NCI-H1417 treated with DMSO at 0.1 percent for 48 hours (cell line): ENCODE measurements around the gene UBE2K.
"Not testable (repeated sequence)": the region's sequence is repeated elsewhere in the genome, so short reads cannot be mapped to it uniquely, and the experiment has no call there.

Source experiments
- DNase-seq: peaks from one replicate; lab custom pipeline; 2025; lab: John Stamatoyannopoulos, UW

UBE2K gene

DNA sequence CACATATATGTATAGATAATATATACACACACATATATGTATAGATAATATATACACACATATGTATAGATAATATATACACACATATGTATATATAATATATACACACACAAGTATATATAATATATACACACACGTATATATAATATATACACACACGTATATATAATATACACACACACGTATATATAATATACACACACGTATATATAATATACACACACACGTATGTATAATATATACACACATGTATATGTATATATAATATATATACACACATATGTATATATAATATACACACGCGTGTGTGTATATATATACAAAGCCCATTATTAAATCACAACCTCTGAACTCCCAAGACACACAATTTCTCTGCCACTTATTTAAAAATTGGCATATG lies 8.0 kb upstream of the UBE2K start:
- DNase-seq, result no peak

DNA sequence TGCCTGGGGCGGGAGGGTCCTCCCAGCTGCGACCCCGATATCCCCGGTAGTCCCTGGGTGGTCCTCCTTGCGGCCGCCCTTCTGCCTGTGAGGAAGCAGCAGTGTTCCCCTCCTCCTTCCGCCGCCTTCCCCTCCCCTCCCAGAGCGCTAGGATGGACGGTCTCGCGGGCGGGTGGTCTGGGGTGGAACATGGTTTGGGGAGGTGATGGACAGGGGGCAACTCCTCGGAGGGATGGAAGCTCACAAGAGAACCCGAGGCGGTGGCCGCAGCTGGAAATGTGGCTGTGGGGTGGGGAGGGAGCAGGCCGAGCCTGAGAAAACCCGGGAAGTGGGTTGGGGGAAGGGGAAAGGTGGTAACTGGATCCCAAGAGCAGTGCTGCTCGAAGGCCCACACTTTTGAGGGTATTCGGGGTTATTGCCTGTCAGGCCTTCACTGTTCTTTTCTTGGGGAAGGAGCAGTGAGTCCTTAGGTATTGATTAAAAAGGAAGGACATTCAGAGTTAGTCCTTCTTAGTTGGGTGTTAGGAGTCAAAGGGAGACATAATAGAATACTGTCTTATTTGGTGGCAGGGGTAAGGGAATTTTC lies 581 bp downstream of the UBE2K start:
- DNase-seq, result no peak

DNA sequence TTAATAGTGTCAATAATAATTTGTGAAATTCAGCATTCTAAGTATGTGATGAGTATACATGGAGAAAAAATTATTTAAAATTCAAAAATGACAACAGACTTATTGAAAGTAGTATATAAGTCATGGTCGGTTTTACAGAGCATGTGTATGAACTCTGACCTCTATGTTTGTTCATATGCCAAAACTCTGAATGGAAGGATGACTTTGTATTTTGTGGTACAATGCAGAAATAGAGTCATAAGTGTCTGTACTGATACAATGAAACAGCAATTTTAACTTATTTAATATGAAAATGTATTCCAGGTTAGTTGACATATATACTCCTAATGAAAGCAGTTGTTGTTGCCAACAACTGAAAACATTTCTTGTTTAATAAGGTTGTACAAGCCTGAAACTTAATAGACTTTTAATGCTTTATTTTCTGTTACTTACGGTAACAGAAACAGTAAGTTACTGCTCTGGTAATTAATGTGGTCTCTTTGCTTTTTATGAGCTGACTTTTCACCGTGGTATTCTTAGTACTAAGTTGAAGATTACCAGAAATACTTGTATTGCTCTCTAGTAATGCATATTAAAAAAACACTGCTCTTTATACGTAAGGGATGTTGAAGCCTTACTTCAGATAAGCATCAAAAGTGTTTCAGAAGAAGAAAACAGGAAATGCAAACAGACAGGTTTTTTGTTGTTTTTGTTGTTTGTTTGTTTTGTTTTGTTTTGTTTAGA lies 1.9 kb downstream of the UBE2K start:
- no peak for DNase-seq

DNA sequence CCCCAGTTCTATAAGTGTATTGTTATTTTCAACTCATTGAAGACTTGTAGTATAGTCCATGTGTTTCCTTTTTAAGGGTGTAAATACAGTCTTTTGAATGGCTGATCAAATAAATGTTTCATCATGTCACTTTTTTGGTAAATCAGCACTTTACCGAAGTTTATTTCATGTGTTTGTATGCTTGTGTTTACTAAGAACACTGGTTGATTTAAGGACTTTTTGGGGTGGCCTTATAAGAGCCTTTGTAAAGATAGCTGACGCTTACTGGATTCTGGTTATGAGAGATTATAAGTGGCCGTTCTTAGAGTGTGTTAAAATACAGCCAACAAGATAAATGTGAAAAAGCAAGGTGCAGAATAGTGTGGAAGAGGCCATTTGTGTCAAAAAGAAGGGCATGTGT lies 2.6 kb downstream of the UBE2K start:
- DNase-seq, result no peak

DNA sequence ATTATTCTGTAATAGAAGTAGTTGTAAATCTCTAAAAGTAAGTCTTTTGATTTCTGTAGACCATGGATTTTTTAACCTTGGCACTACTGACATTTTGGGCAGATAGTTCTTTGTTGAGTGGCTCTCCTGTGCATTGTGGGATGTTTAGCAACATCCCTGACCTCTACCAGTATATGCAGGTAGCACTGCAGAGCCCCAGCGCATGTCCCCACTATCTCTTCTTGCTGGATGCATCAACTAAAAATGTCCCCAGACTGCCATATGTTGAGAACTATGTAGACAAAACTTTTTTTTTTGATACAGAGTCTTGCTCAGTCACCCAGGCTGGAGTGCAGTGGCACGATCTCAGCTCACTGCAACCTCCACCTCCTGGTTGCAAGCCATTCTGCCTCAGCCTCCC lies 4.8 kb downstream of the UBE2K start:
- no peak for DNase-seq

DNA sequence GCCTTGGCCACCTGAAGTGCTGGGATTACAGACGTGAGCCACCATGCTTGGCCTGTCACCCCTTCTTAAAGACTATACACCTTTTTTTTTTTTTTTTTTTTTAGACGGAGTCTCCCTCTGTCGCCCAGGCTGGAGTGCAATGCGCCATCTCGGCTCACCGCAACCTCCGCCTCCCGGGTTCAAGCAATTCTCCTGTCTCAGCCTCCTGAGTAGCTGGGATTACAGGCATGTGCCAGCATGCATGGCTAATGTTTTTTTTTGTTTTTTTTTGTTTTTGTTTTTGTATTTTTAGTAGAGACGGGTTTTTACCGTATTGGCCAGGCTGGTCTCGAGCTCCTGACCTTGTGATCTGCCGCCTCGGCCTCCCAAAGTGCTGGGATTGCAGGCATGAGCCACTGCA lies 6.9 kb downstream of the UBE2K start:
- not testable (repeated sequence) for DNase-seq

DNA sequence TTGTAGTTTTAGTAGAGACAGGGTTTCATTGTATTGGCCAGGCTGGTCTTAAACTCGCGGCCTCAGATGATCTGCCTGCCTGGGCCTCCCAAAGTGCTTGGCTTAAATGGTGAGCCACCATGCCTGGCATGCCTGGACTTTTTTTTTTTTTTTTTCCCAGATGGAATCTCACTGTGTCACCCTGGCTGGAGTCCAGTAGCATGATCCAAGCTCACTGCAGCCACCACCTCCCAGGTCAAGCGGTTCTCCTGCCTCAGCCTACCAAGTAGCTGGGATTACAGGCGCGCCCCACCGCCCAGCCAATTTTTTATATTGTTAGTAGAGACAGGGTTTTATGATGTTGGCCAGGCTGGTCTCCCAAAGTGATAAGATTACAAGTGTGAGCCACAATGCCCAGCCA lies 8.4 kb downstream of the UBE2K start:
- no peak for DNase-seq

DNA sequence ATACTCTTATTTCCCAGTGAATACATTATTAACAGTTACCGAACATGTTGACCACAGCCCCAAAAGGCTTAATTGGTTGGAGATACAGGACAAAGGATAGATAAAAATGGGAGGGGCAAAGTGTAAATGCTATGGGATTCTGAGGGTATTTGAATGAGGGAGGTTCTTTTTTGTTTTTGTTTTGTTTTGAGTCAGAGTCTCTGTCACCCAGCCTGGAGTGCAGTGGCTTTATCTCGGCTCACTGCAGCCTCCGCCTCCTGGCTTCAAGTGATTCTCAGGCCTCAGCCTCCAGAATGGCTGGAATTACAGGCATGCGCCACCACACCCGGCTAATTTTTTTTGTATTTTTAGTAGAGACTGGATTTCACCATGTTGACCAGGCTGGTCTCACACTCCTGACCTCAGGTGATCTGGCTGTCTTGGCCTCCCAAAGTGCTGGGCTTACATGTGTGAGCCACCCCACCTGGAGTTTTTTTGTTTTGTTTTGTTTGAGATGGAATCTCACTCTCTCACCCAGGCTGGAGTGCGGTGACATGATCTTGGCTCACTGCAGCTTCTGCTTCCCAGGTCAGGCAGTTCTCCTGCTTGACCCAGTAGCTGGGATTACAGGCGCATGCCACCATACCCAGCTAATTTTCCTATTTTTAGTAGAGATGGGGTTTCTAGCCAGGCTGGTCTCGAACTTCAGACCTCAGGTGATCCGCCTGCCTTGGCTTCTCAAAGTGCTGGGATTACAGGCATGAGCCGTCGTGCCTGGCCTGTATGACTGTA lies 9.0 kb downstream of the UBE2K start:
- DNase-seq, result no peak

DNA sequence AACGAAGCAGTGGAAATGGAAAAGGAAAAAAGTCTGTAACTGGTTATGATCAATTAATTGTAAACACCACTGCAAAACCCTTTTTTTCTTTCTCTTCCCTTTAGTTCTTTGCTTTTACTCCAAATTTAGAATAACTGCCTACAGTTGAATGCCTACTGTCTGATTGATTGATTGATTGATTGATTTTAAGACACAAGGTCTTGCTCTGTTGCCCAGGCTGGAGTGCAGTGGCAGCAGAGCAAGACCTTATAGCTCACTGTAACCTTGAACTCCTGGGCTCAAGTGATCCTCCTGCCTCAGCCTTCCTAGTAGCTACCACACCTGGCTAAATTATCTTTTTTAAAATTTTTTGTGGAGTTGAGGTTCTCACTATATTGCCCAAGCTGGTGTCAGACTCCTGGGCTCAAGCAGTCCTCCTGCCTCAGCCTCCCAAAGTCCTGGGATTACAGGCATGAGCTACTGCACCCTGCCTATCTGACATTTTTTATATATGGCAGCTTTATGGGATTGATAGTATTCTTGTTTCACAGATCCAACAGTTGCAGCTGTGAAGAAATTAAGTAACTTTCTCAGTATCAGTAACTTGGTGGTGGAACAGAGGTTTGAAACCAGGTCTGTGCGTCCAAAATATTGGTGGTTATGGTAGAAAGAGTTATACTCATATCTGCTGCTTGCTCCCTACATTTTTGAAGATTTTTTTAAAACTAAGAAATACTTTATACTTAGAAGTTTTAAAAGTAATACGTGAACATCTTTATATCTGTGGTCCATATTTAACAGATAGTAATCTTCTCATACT lies 12.4 kb downstream of the UBE2K start:
- no peak for DNase-seq

DNA sequence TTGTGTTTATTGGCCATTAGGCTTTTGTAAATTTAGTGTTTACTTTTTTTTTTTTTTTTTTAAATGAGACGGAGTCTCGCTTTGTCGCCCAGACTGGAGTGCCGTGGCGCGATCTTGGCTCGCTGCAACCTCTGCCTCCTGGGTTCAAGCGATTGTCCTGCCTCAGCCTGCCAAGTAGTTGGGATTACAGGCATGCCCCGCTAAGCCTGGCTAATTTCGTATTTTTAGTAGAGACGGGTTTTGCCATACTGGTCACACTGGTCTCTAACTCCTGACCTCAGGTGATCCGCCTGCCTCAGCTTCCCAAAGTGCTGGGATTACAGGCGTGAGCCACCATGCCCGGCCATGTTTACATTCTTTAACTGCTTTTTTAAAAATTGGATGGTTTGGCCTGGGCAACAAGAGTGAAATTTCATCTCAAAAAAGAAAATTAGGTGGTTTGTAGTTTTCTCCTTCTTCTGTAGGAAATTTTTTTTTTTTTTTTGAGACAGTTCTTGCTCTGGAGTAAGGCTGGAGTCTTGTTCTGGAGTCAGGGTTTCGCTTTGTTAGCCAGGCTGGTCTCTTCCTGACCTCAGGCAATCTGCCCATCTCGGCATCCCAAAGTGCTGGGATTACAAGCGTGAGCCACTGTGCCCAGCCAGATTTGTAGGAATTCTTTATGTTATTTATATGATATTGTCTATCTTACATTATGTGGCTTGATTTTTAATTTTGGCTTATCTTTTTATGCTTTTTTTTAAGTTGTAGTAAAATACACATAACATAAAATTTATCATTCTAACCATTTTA lies 15.1 kb downstream of the UBE2K start:
- DNase-seq, result no peak

DNA sequence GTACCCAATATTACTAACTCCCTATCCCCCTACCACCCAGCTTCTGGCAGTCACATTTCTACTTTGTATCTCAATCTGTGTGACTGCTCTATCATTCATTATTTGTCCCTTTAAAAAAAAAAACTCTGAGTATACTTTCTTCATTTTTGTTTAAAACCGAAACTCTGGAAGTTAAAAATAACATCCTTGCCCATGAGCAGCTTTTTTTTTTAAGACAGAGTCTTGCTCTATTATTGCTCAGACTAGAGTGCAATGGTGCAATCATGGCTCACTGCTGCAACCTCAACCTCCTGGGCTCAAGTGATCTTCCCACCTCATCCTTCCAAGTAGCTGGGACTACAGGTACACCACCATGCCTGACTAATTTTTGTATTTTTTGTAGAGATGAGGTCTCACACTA lies 15.8 kb downstream of the UBE2K start:
- DNase-seq, result no peak

DNA sequence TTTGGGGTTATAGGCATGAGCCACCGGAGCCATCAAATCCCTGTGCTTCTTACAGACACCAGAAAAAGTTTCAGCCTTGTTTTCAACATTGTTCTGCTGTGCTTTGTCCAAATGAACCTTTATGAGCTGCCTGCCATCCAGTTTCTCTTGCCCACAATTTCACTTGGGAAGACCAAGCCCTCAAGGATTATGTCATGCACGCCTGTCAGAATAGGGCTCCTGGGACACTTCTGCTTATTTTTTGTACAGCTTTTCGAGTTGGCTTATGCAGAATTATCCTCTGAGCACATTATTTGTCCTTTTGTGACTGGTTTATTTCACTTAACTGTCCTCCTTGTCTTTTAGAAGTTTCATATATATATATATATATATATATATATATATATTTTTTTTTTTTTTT lies 16.2 kb downstream of the UBE2K start:
- no peak for DNase-seq

DNA sequence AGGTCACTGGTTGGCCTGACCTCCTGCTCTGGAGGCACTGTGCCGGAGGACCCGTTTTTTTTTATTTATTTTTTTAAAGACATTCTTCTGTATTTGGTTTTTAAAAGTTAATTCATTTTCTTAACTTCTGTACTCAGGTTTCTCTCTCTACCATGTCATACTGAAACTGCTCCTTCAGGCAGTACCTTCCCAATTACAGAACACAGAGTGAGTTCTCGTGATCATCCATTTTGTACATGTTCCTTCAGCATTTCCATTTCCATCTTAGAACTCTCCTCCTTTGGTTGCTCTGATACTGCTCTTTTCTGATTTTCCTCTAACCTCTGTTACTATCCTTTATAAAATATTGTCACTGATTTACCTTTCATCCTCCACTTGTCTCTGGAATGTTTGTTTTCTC lies 17.9 kb downstream of the UBE2K start:
- no peak for DNase-seq

DNA sequence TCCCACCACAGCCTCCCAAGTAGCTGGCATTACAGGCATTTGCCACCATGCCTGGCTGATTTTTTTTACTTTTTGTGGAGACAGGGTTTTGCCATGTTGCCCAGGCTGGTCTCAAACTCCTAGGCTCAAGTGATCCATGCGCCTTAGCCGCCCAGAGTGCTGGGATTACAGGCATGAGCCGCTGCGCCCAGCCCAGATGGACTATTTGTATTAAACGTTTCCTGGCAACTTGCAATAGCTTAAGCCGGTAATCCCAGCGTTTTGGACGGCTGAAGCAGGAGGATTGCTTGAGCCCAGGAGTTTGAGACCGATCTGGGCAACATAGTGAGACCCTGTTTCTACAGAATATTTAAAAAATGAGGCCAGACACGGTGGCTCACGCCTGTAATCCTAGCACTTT lies 18.4 kb downstream of the UBE2K start:
- no peak for DNase-seq

DNA sequence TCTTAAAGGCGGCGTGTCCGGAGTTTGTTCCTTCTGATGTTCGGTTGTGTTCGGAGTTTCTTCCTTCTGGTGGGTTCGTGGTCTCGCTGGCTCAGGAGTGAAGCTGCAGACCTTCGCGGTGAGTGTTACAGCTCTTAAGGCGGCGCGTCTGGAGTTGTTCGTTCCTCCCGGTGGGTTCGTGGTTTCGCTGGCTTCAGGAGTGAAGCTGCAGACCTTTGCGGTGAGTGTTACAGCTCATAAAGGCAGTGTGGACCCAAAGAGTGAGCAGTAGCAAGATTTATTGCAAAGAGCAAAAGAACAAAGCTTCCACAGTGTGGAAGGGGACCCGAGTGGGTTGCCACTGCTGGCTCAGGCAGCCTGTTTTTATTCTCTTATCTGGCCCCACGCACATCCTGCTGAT lies 19.8 kb downstream of the UBE2K start:
- DNase-seq, result not testable (repeated sequence)

DNA sequence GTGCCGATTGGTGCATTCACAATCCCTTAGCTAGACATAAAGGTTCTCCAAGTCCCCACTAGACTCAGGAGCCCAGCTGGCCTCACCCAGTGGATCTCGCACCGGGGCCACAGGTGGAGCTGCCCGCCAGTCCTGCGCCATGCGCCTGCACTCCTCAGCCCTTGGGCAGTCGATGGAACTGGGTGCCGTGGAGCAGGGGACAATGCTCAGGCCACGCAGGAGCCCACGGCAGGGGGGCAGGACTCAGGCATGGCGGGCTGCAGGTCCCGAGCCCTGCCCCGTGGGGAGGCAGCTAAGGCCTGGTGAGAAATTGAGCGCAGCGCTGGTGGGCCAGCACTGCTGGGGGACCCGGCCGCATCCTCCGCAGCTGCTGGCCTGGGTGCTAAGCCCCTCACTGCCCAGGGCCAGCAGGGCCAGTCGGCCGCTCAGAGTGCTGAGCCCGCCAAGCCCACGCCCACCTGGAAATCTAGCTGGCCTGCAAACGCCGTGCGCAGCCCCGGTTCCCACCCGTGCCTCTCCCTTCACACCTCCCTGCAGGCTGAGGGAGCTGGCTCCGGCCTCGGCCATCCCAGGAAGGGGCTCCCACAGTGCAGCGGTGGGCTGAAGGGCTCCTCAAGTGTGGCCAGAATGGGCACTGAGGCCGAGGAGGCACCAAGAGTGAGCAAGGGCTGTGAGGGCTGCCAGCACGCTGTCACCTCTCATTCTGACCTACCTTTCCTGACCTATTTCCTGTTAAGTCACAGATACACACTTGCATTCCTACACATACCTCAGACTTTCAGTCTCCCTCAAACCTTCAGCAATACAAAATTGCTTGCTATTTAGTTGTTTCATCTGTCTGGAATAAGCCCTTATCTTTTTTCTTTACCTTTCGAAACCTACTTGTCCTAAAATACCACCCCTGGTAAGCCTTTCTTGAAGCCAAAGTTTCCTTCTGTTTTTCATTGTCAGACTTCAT lies 20.7 kb downstream of the UBE2K start:
- no peak for DNase-seq

DNA sequence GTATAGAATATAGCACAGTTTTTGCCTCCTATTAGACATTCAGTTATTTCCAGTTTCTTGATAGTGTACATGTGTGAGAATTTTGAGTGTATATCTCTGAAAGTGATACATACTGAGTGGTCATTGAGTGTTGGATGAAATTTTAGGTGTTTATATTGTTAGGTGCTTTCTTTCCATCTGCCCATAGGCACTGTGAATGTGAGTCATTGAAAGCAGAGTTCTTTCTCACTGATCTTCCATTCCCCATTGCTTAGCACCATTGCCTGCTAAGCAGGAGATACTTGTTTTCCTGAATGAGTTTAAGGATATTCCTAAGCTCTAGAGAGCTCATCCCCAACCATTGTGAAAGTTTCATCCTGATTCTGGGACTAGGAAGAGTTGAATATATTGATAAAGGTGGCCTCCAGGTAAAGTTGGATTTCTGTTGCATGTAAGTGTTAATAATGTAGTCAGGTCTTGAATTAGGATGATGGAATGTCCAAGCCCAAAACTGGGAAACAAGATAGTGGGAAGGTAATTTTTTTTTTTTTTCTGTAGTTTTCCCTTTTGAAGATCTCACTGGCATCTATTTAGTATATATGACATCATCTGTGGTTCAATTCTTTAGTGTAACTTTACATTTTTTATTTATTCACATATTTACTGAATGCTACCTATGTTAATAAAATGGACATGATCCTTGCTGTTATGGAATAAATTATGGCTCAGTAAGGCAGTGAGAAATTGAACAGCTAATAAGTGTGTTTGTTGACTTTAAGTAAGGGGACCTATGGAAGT lies 22.1 kb downstream of the UBE2K start:
- DNase-seq, result no peak

DNA sequence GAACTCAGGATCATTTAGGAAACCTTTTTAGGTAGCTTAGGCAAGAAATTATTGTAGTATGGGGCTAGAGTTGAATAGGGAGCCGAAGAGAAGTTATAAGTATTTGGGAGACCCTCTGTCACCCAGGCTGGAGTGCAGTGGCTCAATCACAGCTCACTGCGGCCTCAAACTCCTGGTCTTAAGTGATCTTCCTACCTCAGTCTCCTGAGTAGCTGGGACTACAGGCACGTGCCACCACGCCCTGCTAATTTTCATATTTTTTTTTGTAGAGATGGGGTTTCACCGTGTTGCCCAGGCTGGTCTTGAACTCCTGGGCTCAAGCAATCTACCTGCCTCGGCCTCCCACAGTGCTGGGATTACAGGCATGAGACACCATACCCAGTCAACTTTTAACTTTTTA lies 23.3 kb downstream of the UBE2K start:
- not testable (repeated sequence) for DNase-seq

DNA sequence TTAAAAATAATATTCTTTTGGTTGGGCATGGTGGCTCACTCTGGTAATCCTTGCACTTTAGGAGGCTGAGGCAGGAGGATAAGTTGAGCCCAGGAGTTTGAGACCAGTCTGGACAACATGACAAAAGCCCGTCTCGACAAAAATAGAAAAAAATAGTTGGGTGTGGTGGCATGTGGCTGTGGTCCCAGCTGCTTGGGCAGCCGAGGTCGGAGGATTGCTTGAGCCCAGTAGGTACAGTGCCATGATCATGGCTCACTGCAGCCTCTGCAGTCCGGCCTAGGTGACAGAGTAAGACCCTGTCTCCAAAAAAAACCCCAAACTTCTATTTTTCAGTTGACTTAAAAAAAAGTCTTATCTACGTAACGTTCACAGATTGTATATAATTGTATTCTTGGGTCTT lies 23.9 kb downstream of the UBE2K start:
- DNase-seq, result no peak

DNA sequence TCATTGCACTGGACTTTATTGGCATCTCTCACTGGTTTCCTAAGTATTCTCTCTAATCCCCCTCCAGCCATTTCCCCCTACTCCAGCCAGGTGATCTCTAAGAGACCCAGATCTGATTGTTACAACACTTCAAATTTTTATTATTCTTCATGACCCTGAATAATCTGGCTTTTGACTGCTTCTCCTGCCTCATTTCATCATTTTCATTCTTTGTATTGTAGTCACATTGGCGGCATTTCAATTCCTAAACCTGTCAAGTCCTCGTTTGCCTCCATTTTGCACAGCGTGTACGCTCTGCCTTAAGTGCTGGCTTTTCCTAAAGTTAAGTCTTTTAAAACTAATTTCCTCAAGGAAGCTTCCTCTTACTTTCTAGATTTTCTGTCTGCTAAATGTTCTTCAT lies 31.6 kb downstream of the UBE2K start:
- no peak for DNase-seq
